CD4-positive, alpha-beta T cell treated with Interleukin-15 for 1 hour (primary cell): Measurements from ENCODE around the gene PLCB1.

Source experiments
- DNase-seq: peaks from one replicate; pipeline ENCODE4 v3.0.0-alpha.2; 2020

The PLCB1 gene

DNA sequence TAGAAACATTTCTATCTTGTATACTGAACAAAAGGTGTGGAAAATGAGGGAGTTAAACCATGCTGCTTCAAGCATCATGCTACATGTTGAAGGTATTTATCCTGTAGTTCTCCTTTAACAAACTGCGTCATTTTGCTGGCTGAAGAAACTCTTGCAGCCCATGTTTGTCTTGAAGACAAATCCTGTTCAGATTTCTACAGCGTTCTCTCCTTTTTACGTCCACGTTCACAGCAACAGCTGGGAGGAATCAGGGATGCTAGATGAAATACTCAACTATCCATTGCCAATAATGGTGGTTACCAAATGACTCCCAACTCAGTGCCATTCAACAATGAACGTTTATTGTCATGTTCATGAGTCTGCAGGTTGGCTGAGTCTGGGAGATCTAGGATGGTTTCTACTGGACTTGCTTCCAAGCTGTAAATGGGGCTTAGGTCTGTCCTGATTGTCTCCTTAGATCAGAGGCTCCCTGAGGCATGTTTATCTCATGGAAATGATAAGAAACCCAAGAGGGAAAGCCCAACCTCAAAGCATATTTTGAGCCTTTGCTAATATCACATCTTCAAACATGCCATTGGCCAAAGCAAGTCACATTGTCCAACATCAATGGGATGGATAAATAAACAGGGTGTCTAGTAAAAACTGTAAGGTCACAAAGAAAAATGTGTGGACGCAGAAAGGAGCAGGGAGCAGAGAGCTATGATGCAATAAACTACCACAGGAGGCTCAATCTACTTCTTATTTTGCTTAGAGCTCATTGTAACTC, 2.7 kb upstream of the PLCB1 start:
- no peak for DNase-seq

GRCh38 chr20:8130840-8131526, 1.1 kb upstream of the PLCB1 start:
- no peak for DNase-seq

- peak; percentile 37 for DNase-seq
Observed at GRCh38 chr20:8132484-8133309, 631 bp downstream of the PLCB1 start.

- DNase-seq, result no peak
Observed at GRCh38 chr20:8133310-8133768, 1.3 kb downstream of the PLCB1 start.

DNA sequence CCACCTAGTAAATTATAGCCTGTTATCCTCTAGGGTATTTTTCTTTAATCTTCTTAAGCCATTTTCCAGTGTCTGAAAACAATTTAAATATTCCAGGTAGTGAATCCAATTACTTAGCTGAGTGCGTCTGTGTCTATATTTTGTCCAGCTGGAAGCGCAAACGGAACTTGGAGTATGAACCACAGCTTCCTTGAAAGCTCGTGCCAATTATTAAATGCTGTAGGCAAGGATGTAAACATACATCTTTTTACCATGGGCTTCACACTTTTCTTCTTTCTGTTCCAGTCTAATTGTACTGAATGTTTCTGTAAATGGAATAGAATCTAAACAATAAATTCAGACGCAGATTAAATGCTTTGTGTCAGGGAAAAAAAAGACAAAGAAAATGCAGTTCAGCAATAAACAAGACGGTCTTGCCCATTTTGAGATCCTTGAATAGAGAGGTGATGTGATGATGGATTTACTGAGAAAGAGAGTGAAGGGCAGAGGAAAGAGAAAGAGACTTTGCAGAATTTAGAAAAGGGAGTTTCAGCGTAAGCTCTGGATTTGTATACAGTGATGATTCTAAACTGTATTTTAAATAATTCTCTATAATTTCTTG, 1.9 kb downstream of the PLCB1 start:
- DNase-seq, result no peak

- no peak for DNase-seq
Observed at GRCh38 chr20:8139899-8140298, 7.8 kb downstream of the PLCB1 start.

- DNase-seq, result no peak
Observed at GRCh38 chr20:8143474-8143873, 11.4 kb downstream of the PLCB1 start.

DNA sequence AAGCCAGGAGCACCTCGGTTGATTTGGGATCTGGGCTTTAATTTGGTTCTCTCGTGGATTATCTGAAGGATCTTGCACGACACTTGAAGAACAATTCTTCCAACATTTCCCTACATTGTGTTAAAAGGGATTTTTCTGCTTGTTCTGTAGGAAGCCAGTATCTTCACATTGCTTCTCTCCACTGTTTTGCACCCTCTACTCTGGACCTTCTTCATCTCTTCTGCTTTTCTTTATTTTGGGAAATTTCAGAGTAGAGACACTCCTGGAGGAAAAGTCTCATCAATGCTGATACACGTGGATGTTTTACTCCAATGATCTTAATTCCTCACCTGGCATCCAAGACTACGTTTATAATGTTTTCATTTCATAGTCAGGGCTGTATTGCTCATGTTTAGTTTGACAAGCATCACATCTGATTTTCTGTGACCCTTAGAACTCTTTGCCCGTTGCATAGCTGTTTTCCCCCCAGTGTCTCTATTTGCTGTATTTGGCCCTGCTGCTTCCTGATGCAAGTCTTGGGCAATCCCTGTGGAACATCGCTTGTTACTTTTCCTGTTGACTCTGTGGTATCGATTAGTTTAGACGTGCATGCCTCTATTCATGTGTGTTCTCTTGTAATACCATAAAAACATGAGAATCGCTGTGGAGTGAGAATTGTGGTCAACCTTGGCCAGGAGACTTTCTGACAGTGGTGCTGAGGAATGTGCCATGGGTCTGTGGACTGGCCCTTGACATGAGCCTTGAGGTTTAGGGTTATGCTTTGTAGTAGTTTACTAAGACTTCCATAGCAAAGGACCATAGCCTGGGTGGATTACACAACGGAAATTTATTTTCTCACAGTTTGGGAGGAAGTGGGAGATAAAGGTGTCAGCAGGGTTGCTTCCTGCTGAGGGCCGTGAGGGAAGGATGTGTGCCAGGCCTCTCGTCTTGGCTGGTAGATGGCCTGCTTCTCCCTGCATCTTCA, 12.5 kb downstream of the PLCB1 start:
- DNase-seq, result no peak

- DNase-seq, result no peak
Observed at GRCh38 chr20:8145246-8146168, 13.4 kb downstream of the PLCB1 start.

GRCh38 chr20:8147476-8147875, 15.4 kb downstream of the PLCB1 start:
- DNase-seq, result no peak

DNA sequence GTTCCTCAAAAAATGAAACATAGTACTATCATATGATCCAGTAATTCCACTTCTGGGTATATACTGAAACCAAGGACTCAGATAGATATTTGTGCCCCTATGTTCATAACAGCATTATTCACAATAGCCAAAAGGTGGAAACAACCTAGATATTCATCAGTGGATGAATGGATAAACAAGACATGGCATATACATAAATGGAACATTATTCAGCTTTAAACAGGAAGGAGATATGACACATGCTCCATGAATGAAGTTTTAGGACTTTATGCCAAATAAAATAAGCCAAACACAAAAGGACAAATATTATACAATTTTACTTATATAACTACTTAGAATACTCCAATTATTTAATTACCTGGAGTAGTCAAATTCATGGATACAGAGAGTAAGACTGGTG, 16.4 kb downstream of the PLCB1 start:
- no peak for DNase-seq

DNA sequence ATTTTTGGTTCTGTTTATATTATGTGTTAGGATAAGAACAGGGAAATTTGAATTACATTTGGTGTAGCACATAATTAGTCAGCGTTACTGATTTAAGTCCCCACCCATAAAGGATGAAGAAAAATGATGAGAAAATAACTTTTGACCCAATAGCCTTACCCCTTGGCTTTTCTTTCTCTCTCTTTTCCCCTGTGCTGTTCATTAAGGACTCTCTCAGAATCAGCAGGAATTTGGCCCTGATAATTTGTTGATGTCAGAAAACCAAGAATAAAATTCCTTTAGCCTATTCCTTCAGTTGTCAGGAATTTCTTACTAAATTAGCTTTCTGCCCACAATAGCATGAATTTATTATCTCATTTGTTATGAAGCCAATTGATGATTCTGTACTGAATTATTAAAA, 18.5 kb downstream of the PLCB1 start:
- no peak for DNase-seq

- DNase-seq, result no peak
Observed at GRCh38 chr20:8151372-8151771, 19.3 kb downstream of the PLCB1 start.

- no peak for DNase-seq
Observed at GRCh38 chr20:8152183-8152582, 20.1 kb downstream of the PLCB1 start.

GRCh38 chr20:8152847-8153246, 20.8 kb downstream of the PLCB1 start:
- no peak for DNase-seq

DNA sequence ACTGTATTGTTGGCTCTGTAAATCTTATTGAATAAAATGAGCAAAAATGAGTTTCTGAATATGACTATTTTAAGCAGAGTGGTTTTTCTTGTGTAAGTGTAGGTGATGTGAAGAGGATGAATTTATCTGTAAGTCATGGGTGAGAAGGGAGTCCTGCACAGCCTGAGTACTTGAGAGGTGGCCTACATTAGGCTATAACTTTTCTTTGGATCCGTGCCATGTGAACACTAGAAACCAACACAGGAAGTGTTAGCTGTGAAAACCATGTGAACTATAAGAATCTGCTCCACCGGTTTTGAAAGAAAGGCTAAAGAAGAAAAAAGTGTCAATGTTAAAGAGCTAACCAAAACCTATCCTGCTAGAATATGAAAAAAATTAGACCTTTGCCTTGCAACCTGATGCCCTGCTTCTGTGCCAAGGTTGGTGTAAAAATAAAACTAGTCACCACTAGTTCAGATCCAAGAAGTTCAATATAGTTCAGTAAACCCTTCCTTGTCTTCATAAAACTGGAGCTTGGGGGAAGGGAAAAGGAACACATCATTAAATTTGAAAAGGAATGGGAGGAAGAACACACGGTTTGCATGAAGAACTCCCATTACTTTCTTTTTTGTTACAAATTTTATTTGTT, 21.3 kb downstream of the PLCB1 start:
- DNase-seq, result no peak

DNA sequence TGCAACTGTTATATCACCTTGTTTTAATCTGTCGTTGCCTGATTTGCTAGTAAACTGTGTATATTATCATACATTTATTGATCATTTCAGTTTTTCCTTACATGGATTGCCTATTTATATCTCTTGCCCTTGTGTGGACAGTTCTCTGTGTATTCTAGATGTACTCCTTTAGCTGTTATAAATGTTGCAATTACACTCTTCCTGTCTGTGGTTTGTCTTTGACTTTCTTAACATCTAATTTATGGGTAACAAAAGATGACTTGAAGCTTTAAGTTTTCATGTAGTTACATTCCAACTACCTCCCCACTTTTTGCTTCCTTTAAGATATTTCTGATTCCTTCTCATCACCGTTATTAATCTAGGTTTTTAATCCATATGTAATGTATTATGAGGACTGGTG, 22.6 kb downstream of the PLCB1 start:
- no peak for DNase-seq

DNA sequence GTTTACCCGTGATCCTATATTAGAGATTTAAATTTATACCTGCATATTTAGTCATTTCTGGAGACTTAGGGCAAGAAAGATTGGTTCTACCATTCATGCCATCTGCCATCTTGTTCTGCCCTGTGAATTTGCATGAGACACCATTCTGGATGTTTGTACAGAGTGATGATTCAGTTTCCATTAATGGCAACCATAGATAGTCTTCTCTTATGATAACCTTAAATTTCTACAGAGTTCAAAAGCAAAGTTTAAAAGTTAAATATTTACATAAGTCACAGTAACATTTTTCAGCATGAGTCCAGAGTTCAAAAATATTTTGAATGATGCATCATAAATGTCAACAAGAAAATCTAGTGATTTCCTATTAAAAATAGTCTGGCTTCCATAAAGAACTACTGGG, 23.2 kb downstream of the PLCB1 start:
- no peak for DNase-seq

DNA sequence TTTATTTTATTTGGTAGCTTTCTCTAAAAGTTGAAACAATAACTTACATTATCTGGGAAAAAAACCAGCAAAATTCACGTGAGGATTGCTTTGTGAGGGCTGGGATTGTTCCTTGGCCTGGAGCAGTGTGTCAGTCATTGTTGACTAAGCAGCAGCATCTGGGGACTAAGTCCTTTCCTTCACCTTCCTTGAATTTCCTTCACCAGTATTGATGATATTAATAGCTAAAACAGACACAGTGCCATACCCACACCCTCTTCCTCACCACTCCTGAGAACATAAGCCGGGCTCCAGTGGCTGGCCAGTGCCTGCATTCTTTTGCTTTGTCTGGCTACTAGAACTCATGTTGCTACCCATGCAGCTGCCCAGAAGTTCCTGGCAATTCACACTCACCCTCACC, 23.7 kb downstream of the PLCB1 start:
- DNase-seq, result no peak
